Smooth muscle cell (in vitro differentiated cells): ENCODE data around the gene ASCC1. TPM values are rescaled to one million over a fixed set of nuclear protein-coding genes. Genes with fewer than 3 reads are reported as not detected.

Experiments
- DNase-seq: peaks from one replicate; lab custom pipeline; 2025; ENCODE audit not compliant: unreplicated experiment; lab: John Stamatoyannopoulos, UW
- H2AFZ ChIP-seq: fragments of 200-600 bp; sonication (generic); 2 replicates; pipeline ENCODE4 v1.6.0; 2016; ENCODE audit warnings: antibody characterized with exemption, low read depth, mild to moderate bottlenecking
- H3F3A ChIP-seq: fragments of 200-600 bp; sonication (generic); 2 replicates; pipeline ENCODE4 v1.6.0; 2017; ENCODE audit warnings: antibody characterized with exemption, low read depth
- H3K27ac ChIP-seq: fragments of 200-600 bp; sonication (generic); 2 replicates; pipeline ENCODE4 v1.5.1; 2016; ENCODE audit warnings: low read depth, mild to moderate bottlenecking
- H3K27me3 ChIP-seq: fragments of 200-600 bp; sonication (generic); 2 replicates; pipeline ENCODE4 v1.6.1; 2016; ENCODE audit warnings: low read depth, mild to moderate bottlenecking
- H3K36me3 ChIP-seq: fragments of 200-600 bp; sonication (generic); 2 replicates; pipeline ENCODE4 v1.5.1; 2016; ENCODE audit warnings: low read depth
- H3K4me1 ChIP-seq: fragments of 200-600 bp; sonication (generic); 2 replicates; pipeline ENCODE4 v1.5.1; 2016; ENCODE audit warnings: low read depth
- H3K4me2 ChIP-seq: fragments of 200-600 bp; sonication (generic); 2 replicates; pipeline ENCODE4 v1.6.0; 2016; ENCODE audit warnings: mild to moderate bottlenecking
- H3K4me3 ChIP-seq: fragments of 200-600 bp; sonication (generic); 2 replicates; pipeline ENCODE4 v1.5.1; 2016; ENCODE audit warnings: mild to moderate bottlenecking
- H3K79me2 ChIP-seq: fragments of 200-600 bp; sonication (generic); 2 replicates; pipeline ENCODE4 v1.6.0; 2016; ENCODE audit warnings: low read depth, mild to moderate bottlenecking
- H3K9ac ChIP-seq: fragments of 200-600 bp; sonication (generic); 2 replicates; pipeline ENCODE4 v1.6.0; 2016; ENCODE audit warnings: low read depth
- H3K9me3 ChIP-seq: fragments of 200-600 bp; sonication (generic); replicated peaks from 2 replicates; pipeline ENCODE4 v1.5.1; 2016; ENCODE audit warnings: low read depth
- H4K20me1 ChIP-seq: fragments of 200-600 bp; sonication (generic); 2 replicates; pipeline ENCODE4 v1.6.0; 2016; ENCODE audit warnings: low read depth
- CTCF ChIP-seq: fragments of 200-600 bp; sonication (generic); IDR thresholded peaks from 2 replicates; pipeline ENCODE4 v1.5.1; 2017; ENCODE audit warnings: borderline replicate concordance, mild to moderate bottlenecking, antibody characterized with exemption; ENCODE audit not compliant: insufficient read depth, poor library complexity, severe bottlenecking
- WGBS: methylation state at CpG from one replicate; pipeline ENCODE4 v1.1.7; 2016; ENCODE audit warnings: low lambda C conversion rate; 5-methylcytosine and 5-hydroxymethylcytosine counted together
- polyA plus RNA-seq: library from polyadenylated mRNA; unstranded; fragments of >200 nt; fragmentation: Nextera tagmentation; extraction: Ambion mirVana; gene quantifications from 2 replicates; pipeline ENCODE4 v1.2.1, GENCODE V29; 2016
- total RNA-seq: library from RNA; depleted of rRNA; stranded (reverse); fragments of >200 nt; gene quantifications from 2 replicates; pipeline ENCODE4 v1.2.3, GENCODE V29; 2014

The ASCC1 gene
- total and polyA plus RNA-seq, 2 experiments from 2014 or later = 24.0 to 28.1 TPM

- no peaks in the 10 kb centered on the region for H3K27me3 ChIP-seq
- WGBS = 95% methylated on average over 25 of the region's 25 CpGs
- no peaks in the 10 kb centered on the region for H3K79me2 ChIP-seq
- TF ChIP-seq CTCF = no peak
- no peaks in the 10 kb centered on the region for H3K4me1 ChIP-seq
- no peak overlapping the region for H3K4me2 ChIP-seq
- DNase-seq = no peak
- H3K36me3 ChIP-seq = no peaks in the 10 kb centered on the region
- no peaks in the 10 kb centered on the region for H3K9me3 ChIP-seq
- H3K9ac ChIP-seq = no peak overlapping the region
- no peak overlapping the region for H2AFZ ChIP-seq
- H3K27ac ChIP-seq = no peak overlapping the region
- no peak overlapping the region for H3K4me3 ChIP-seq
- no peaks in the 10 kb centered on the region for H4K20me1 ChIP-seq
- no peaks in the 10 kb centered on the region for H3F3A ChIP-seq
Measured at GRCh38 chr10:72056932-72057751, 158.9 kb downstream of the ASCC1 start.

GRCh38 chr10:72056113-72056512 is 160.0 kb downstream of the ASCC1 start:
- Histone ChIP-seq H3F3A (no peaks in the 10 kb centered on the region), H3K9ac (no peak overlapping the region), H3K4me3 (no peak overlapping the region), H2AFZ (no peak overlapping the region), H3K4me2 (no peak overlapping the region), H3K27me3 (no peaks in the 10 kb centered on the region), H4K20me1 (no peaks in the 10 kb centered on the region), H3K9me3 (no peaks in the 10 kb centered on the region), H3K36me3 (no peaks in the 10 kb centered on the region), H3K79me2 (no peaks in the 10 kb centered on the region), H3K27ac (no peak overlapping the region), H3K4me1 (no peaks in the 10 kb centered on the region)
- 86% methylated on average over 5 of the region's 5 CpGs for WGBS
- DNase-seq = no peak
- TF ChIP-seq CTCF = no peak

GRCh38 chr10:72053690-72054089 is 162.4 kb downstream of the ASCC1 start:
- H3K27me3 ChIP-seq = no peaks in the 10 kb centered on the region

More at GRCh38 chr10:72053690-72054089, 162.4 kb downstream of the ASCC1 start:
- no peak for TF ChIP-seq CTCF
- Histone ChIP-seq H2AFZ (no peak overlapping the region), H3K27ac (no peak overlapping the region), H3K4me2 (no peak overlapping the region), H4K20me1 (no peaks in the 10 kb centered on the region), H3K9ac (no peak overlapping the region), H3F3A (no peaks in the 10 kb centered on the region), H3K9me3 (no peaks in the 10 kb centered on the region), H3K4me3 (no peak overlapping the region), H3K36me3 (no peaks in the 10 kb centered on the region), H3K79me2 (no peaks in the 10 kb centered on the region), H3K4me1 (no peaks in the 10 kb centered on the region)
- WGBS = 96% methylated on average over 7 of the region's 7 CpGs
- DNase-seq = no peak
